Measurements from ENCODE around the gene ST6GAL1.

GRCh38 chr3:187039100-187039722 lies 108.9 kb downstream of the ST6GAL1 start:
- TF ChIP-seq CTCF (IDR thresholded peaks at IDR 0.05): no peak
- TF ChIP-seq POLR2AphosphoS5 (IDR thresholded peaks at IDR 0.05): no peak
- no peak for TF ChIP-seq POLR2A (IDR thresholded peaks at IDR 0.05)

All from upper lobe of left lung (tissue), 4 donors.